K562 (cell line): Measurements from ENCODE around the gene DIRAS2. TPM values are rescaled to one million over a fixed set of nuclear protein-coding genes. Genes with fewer than 3 reads are reported as not detected.

ENCODE experiments used
- ATAC-seq: fragments of 200-7000 bp; cut with Tn5 transposase; 3 replicates; pipeline ENCODE4 v1.9.1; 2020; ENCODE audit warnings: moderate library complexity
- BruUV-seq: library from RNA; stranded (reverse); fragments of 400-500 nt; replicated peaks from 2 replicates; lab custom pipeline; 2021; lab: Mats Ljungman, UMichigan
- CTCF ChIA-PET: fragments of 300-600 bp; formaldehyde crosslinking; extraction: SDS; loops from one replicate; lab custom pipeline; 2021; ENCODE audit warnings: low intra/inter-chr PET ratio; lab: Yijun Ruan, JAX
- POLR2A ChIA-PET: fragments of 300-600, 350-650 bp; sonication (Branson Sonifier 250); formaldehyde crosslinking; extraction: SDS; loops from one replicate; lab custom pipeline; 2021; ENCODE audit warnings: antibody characterized with exemption, inconsistent platforms; lab: Yijun Ruan, JAX
- DNase-seq, 4 experiments: peaks; one replicate each; pipeline versions ENCODE4 v3.0.0 to v3.0.0-alpha.2; 2011 to 2018; ENCODE audit warnings: low spot score in 3 of 4, mixed read lengths in 3 of 4; ENCODE audit errors: extremely low read depth in 1 of 4
- FAIRE-seq: peaks from 2 replicates; lab custom pipeline; 2011; peaks lifted over from hg19 to GRCh38; lab: Jason Lieb, UNC
- H2AFZ ChIP-seq: 2 replicates; pipeline ENCODE4 v1.6.0; 2011; ENCODE audit warnings: low read depth, low read length, control low read depth, inconsistent platforms
- H3K27ac ChIP-seq: fragments of 200-600 bp; 3 replicates; pipeline ENCODE4 v1.8.0; 2011; ENCODE audit warnings: low read depth, mild to moderate bottlenecking, control low read depth, inconsistent platforms, low read length, moderate library complexity, mixed read lengths; ENCODE audit errors: extremely low read depth
- H3K27me3 ChIP-seq, 2 experiments: fragments of 300-600 bp in 1 of 2; 2 replicates in 1 of 2; 3 replicates in 1 of 2; pipeline versions ENCODE4 v1.6.0 to v1.8.0; 2011; ENCODE audit warnings: inconsistent platforms in 2 of 2, low read length in 2 of 2, mild to moderate bottlenecking in 1 of 2, mixed read lengths in 1 of 2, moderate library complexity in 1 of 2; ENCODE audit not compliant: control insufficient read depth in 2 of 2, insufficient read depth in 2 of 2
- H3K36me3 ChIP-seq: fragments of 300-600 bp; 3 replicates; pipeline ENCODE4 v1.8.0; 2011; ENCODE audit warnings: mild to moderate bottlenecking, low read length, inconsistent platforms; ENCODE audit not compliant: control insufficient read depth, insufficient read depth
- H3K4me1 ChIP-seq, 2 experiments: fragments of 200-600 bp in 1 of 2; replicated peaks in 1 of 2; 2 replicates in 1 of 2; 3 replicates in 1 of 2; pipeline versions ENCODE4 v1.5.1 to v1.8.0; 2011; ENCODE audit warnings: inconsistent platforms in 2 of 2, low read length in 2 of 2, mild to moderate bottlenecking in 1 of 2, mixed read lengths in 1 of 2, moderate library complexity in 1 of 2; ENCODE audit not compliant: control insufficient read depth in 2 of 2, insufficient read depth in 2 of 2
- H3K4me2 ChIP-seq: 2 replicates; pipeline ENCODE4 v1.6.1; 2011; ENCODE audit warnings: low read length, control low read depth, inconsistent platforms, mixed read lengths; ENCODE audit not compliant: insufficient read depth
- H3K4me3 ChIP-seq: fragments of 200-600 bp; sonication (generic), shearing (Covaris generic); 2 replicates; pipeline ENCODE4 v1.5.1; 2016; ENCODE audit warnings: control low read depth, inconsistent platforms
- H3K79me2 ChIP-seq: fragments of 200-600 bp; 3 replicates; pipeline ENCODE4 v1.8.0; 2011; ENCODE audit warnings: low read length, inconsistent platforms; ENCODE audit not compliant: control insufficient read depth, insufficient read depth
- H3K9ac ChIP-seq, 2 experiments: 2 replicates each; pipeline versions ENCODE4 v1.6.0 to v1.6.1; 2011; ENCODE audit warnings: low read depth in 2 of 2, low read length in 2 of 2, control low read depth in 1 of 2, inconsistent platforms in 1 of 2, mild to moderate bottlenecking in 1 of 2, mixed read lengths in 1 of 2; ENCODE audit not compliant: insufficient read depth in 1 of 2
- H3K9me1 ChIP-seq: one replicate; pipeline ENCODE4 v1.6.0; 2011; ENCODE audit warnings: inconsistent platforms, mild to moderate bottlenecking, low read length, moderate library complexity; ENCODE audit not compliant: control insufficient read depth, insufficient read depth
- H3K9me3 ChIP-seq: replicated peaks from 2 replicates; pipeline ENCODE4 v1.5.1; 2011; ENCODE audit warnings: low read depth, low read length, inconsistent platforms; ENCODE audit not compliant: control insufficient read depth, insufficient read depth
- H4K20me1 ChIP-seq: replicated peaks from 2 replicates; pipeline ENCODE4 v1.6.1; 2011; ENCODE audit warnings: low read length, inconsistent platforms, mixed read lengths; ENCODE audit not compliant: control insufficient read depth, insufficient read depth
- CHCHD3 ChIP-seq: fragments of 250-450 bp; sonication (Bioruptor Pico); IDR thresholded peaks from 2 replicates; pipeline ENCODE4 v2.1.2; 2022; ENCODE audit warnings: mild to moderate bottlenecking
- CXXC5 ChIP-seq: fragments of 250-450 bp; sonication (Bioruptor Pico); IDR thresholded peaks from 2 replicates; pipeline ENCODE4 v1.8.0; 2022; ENCODE audit warnings: inconsistent platforms, mild to moderate bottlenecking, moderate library complexity
- DNMT1 ChIP-seq: fragments of 450-650 bp; IDR thresholded peaks from 2 replicates; pipeline ENCODE4 v1.6.1; 2016; ENCODE audit warnings: antibody characterized with exemption, mild to moderate bottlenecking
- ELF2 ChIP-seq: fragments of 250-450 bp; sonication (Bioruptor Pico); IDR thresholded peaks from 2 replicates; pipeline ENCODE4 v1.5.0; 2021; ENCODE audit warnings: mild to moderate bottlenecking
- EP300 ChIP-seq: IDR thresholded peaks from 2 replicates; pipeline ENCODE4 v1.6.1; 2012; ENCODE audit warnings: low read length, improper control_type of control experiment
- ETV1 ChIP-seq: fragments of 450-650 bp; conservative IDR thresholded peaks from 2 replicates; pipeline ENCODE4 v1.6.1; 2016; ENCODE audit warnings: missing genetic modification characterization, control low read depth, low read depth, missing compliant biosample characterization
- GABPB1 ChIP-seq: sonication (generic); formaldehyde crosslinking; IDR thresholded peaks from 2 replicates; pipeline ENCODE4 v1.8.0; 2022; ENCODE audit warnings: mild to moderate bottlenecking, missing genetic modification reagents
- HOXB6 ChIP-seq: fragments of 250-450 bp; sonication (Bioruptor Pico); IDR thresholded peaks from 2 replicates; pipeline ENCODE4 v1.5.1; 2022; ENCODE audit warnings: mild to moderate bottlenecking, borderline replicate concordance
- MED1 ChIP-seq: sonication (generic); formaldehyde crosslinking; IDR thresholded peaks from 2 replicates; pipeline ENCODE4 v1.8.1; 2023; ENCODE audit warnings: missing genetic modification reagents, borderline replicate concordance
- SMC3 ChIP-seq: conservative IDR thresholded peaks from 2 replicates; pipeline ENCODE4 v1.6.1; 2011; ENCODE audit warnings: low read depth, low read length, improper control_type of control experiment; ENCODE audit not compliant: insufficient read depth
- ZNF146 ChIP-seq: IDR thresholded peaks from one replicate; pipeline ENCODE4 v1.6.1; 2018; ENCODE audit warnings: missing compliant biosample characterization; ENCODE audit not compliant: unreplicated experiment
- ZNF253 ChIP-seq: fragments of 250-450 bp; sonication (Bioruptor Pico); conservative IDR thresholded peaks from 2 replicates; pipeline ENCODE4 v1.6.1; 2021; ENCODE audit warnings: mild to moderate bottlenecking
- WGBS: fragments of 100-300 bp; shearing (Covaris generic); methylation state at CpG from one replicate; pipeline ENCODE4 v1.1.6; 2016; ENCODE audit warnings: low coverage, mixed read lengths; ENCODE audit not compliant: insufficient coverage; ENCODE audit errors: missing lambda C conversion rate; 5-methylcytosine and 5-hydroxymethylcytosine counted together
- in situ Hi-C: fragments of 300-500 bp; cut with MboI; formaldehyde crosslinking; loops from 4 replicates; pipeline ENCODE4 v1.15.0; 2018; ENCODE audit warnings: inconsistent platforms, mixed read lengths
- intact Hi-C: fragments of 100-400 bp; cut with micrococcal nuclease; formaldehyde crosslinking; loops from 2 replicates; pipeline ENCODE4 v1.14.2; 2022
- polyA plus RNA-seq, 8 experiments: library from polyadenylated mRNA; depleted of rRNA in 4 of 8; stranded (reverse) in 5 of 8; unstranded in 3 of 8; fragments of >200 nt; fragmentation: Nextera tagmentation in 2 of 8; fragmentation: Illumina TruSeq in 1 of 8; extraction: Ambion mirVana in 2 of 8; extraction: Trizol in 1 of 8; gene quantifications; 2 replicates each; pipeline versions ENCODE4 v1.2.1 to v1.2.3, GENCODE V29; 2011 to 2014; ENCODE audit warnings: inconsistent platforms in 1 of 8, missing spikeins in 1 of 8
- total RNA-seq, 7 experiments: library from RNA; depleted of rRNA in 6 of 7; stranded (reverse); fragments of >200 nt in 6 of 7; fragmentation: Illumina TruSeq in 2 of 7; extraction: Trizol in 2 of 7; gene quantifications; 2 replicates each; pipeline versions ENCODE4 v1.2.1 to v1.2.3, GENCODE V29; 2011 to 2021; ENCODE audit warnings: low replicate concordance in 1 of 7
- TF ChIP-seq, protein P1 (sequence below): fragments of 250-450 bp; sonication (Bioruptor Pico); IDR thresholded peaks from 2 replicates; pipeline ENCODE4 v1.4.0; 2020
- TF ChIP-seq, protein P2 (sequence below): fragments of 200-800 bp; sonication (Bioruptor generic); IDR thresholded peaks from 2 replicates; pipeline ENCODE4 v1.6.1; 2017; ENCODE audit warnings: missing genetic modification characterization, missing compliant biosample characterization
- TF ChIP-seq, protein P3 (sequence below): fragments of 250-450 bp; sonication (Bioruptor Pico); IDR thresholded peaks from 2 replicates; pipeline ENCODE4 v1.5.0; 2021

DIRAS2 gene
- total and polyA plus RNA-seq, 9 of the 15 experiments (the other 6 are each of a cell fraction or from before 2014, with no cell fraction given) = not detected

DNA sequence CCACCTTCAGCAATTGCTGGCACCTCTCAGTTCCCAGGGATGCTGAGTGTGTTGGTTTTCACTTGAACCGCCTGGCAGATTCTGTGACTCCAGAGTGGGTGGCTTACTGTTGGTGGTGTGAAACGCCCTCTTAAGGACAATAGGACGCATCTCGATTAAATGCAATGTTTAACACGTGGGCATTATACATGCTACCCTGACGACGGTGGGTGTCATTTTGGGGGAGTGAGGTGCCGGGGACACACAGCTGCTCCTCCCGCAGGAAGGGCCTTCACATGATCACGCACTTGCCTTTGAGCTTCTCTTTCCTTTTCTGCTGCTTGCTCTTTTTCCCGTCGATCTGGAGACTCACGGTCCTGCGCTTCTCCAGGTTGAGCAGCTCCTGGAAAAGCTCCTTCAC, 29.7 kb downstream of the DIRAS2 start:
- CTCF ChIA-PET = no interaction called here

More for the DNA sequence above, 29.7 kb downstream of the DIRAS2 start:
- 0% methylated on average over 10 of the region's 14 CpGs for WGBS
- H3K27ac ChIP-seq = no peak overlapping the region
- H3K36me3 ChIP-seq = no peaks in the 10 kb centered on the region
- no peak overlapping the region for H3K9ac ChIP-seq
- POLR2A ChIA-PET = interaction anchor here (0.6 kb wide), 1 partner anchor 365 kb away, joined by 4 read pairs; no protein-coding TSS in a partner anchor
- in situ Hi-C loops (no loop called here), intact Hi-C loops (no loop called here)
- no peak overlapping the region for H2AFZ ChIP-seq
- H3K4me3 ChIP-seq = no peak overlapping the region
- TF ChIP-seq CXXC5 = no peak
- no peak for TF ChIP-seq ZNF253 (CRISPR knock-in tag)
- TF ChIP-seq DNMT1 = no peak
- TF ChIP-seq ZNF146 (CRISPR knock-in tag) = no peak
- no peak for TF ChIP-seq EP300
- TF ChIP-seq ELF2 = no peak
- TF ChIP-seq, protein P1, sequence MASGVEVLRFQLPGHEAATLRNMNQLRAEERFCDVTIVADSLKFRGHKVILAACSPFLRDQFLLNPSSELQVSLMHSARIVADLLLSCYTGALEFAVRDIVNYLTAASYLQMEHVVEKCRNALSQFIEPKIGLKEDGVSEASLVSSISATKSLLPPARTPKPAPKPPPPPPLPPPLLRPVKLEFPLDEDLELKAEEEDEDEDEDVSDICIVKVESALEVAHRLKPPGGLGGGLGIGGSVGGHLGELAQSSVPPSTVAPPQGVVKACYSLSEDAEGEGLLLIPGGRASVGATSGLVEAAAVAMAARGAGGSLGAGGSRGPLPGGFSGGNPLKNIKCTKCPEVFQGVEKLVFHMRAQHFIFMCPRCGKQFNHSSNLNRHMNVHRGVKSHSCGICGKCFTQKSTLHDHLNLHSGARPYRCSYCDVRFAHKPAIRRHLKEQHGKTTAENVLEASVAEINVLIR (CRISPR knock-in tag) = no peak
- TF ChIP-seq, protein P2, sequence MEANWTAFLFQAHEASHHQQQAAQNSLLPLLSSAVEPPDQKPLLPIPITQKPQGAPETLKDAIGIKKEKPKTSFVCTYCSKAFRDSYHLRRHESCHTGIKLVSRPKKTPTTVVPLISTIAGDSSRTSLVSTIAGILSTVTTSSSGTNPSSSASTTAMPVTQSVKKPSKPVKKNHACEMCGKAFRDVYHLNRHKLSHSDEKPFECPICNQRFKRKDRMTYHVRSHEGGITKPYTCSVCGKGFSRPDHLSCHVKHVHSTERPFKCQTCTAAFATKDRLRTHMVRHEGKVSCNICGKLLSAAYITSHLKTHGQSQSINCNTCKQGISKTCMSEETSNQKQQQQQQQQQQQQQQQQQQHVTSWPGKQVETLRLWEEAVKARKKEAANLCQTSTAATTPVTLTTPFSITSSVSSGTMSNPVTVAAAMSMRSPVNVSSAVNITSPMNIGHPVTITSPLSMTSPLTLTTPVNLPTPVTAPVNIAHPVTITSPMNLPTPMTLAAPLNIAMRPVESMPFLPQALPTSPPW (CRISPR knock-in tag) = no peak
- no peak for TF ChIP-seq HOXB6 (CRISPR knock-in tag)
- TF ChIP-seq MED1 = no peak
- TF ChIP-seq, protein P3, sequence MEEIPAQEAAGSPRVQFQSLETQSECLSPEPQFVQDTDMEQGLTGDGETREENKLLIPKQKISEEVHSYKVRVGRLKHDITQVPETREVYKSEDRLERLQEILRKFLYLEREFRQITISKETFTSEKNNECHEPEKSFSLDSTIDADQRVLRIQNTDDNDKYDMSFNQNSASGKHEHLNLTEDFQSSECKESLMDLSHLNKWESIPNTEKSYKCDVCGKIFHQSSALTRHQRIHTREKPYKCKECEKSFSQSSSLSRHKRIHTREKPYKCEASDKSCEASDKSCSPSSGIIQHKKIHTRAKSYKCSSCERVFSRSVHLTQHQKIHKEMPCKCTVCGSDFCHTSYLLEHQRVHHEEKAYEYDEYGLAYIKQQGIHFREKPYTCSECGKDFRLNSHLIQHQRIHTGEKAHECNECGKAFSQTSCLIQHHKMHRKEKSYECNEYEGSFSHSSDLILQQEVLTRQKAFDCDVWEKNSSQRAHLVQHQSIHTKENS (CRISPR knock-in tag) = no peak
- TF ChIP-seq ETV1 (tag) = no peak
- no peak for TF ChIP-seq GABPB1
- no peak for TF ChIP-seq SMC3
- TF ChIP-seq CHCHD3 (CRISPR knock-in tag) = no peak
- peaks cover 0 to 18% of the 10 kb centered on the region in 2 experiments; a peak in 3 of 5 replicates for H3K27me3 ChIP-seq
- H4K20me1 ChIP-seq = no peaks in the 10 kb centered on the region
- DNase-seq (no peak), FAIRE-seq (no peak), ATAC-seq (no peak)
- no peaks in the 10 kb centered on the region for H3K9me3 ChIP-seq
- H3K79me2 ChIP-seq = no peaks in the 10 kb centered on the region
- no TSS peak for BruUV-seq
- H3K4me2 ChIP-seq = no peak overlapping the region
- no peaks in the 10 kb centered on the region for H3K9me1 ChIP-seq
- H3K4me1 ChIP-seq = no peaks in the 10 kb centered on the region; a peak in 1 of 5 replicates
